Vagina (tissue), 2 donors: ENCODE data around the gene EML4.

Source experiments
- CTCF ChIP-seq, 3 experiments: fragments of 450-650 bp in 2 of 3; fragments of 200-600 bp in 1 of 3; sonication (generic) in 1 of 3; IDR thresholded peaks; one replicate each; pipeline ENCODE4 v1.5.1; 2017 to 2019; ENCODE audit warnings: antibody characterized with exemption in 3 of 3, mild to moderate bottlenecking in 2 of 3, moderate library complexity in 2 of 3
- POLR2AphosphoS5 ChIP-seq, 2 donors: sonication (generic); formaldehyde crosslinking; IDR thresholded peaks; one replicate each; pipeline ENCODE4 v1.9.0; 2017; ENCODE audit warnings: antibody characterized with exemption in 2 of 2, mild to moderate bottlenecking in 2 of 2, low read depth in 1 of 2; ENCODE audit not compliant: insufficient read depth in 1 of 2

DNA sequence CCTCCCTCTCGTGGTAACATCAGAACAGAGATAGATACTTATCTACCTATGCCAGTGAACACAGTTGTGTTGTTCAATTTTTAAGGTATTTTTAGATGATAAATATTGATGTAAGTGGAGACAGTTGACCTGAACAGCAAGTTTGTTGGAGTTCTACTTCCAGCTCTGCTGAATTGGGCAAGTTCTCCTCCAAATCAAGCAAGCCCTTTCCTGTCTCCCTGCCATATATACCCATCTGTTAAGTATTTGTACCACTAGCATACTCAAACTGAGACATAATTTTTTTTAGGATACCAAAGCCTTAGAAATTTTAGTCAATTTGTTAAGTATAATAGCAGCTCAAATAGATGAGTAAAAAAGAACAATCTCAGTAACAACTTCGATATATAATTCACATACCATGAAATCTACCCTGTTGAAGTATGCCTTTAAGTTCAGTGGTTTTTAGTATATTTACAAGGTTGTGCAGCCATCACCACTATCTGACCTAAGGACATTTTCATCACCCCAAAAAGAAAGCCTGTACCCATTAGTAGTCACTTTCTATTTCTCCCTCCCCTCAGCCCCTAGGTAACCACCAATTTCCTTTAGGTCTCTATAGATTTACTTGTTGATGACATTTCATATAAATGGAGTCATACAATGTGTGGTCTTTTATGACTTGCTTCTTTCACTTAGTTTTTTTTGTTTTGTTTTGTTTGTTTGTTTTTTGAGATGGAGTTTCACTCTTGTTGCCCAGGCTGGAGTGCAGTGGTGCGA, 130.0 kb downstream of the EML4 start:
- no peak for TF ChIP-seq POLR2AphosphoS5 (IDR thresholded peaks at IDR 0.05; ENCODE audit: insufficient read depth in 1 of 2, low read depth in 1 of 2)
- TF ChIP-seq CTCF (IDR thresholded peaks at IDR 0.05), result no peak
